ENCODE data around the gene RBM38. TPM values are rescaled to one million over a fixed set of nuclear protein-coding genes. Genes with fewer than 3 reads are reported as not detected.
A peak's percentile ranks its signal among the peaks of the same experiment; 100 is the strongest.

Gene RBM38
- total and polyA plus RNA-seq, 9 of the 15 experiments (the other 6 are each of a cell fraction or from before 2014, with no cell fraction given), result 0.28 to 82.4 (median 33.2) TPM

- TF ChIP-seq TRIM25 (IDR thresholded peaks at IDR 0.05; ENCODE audit: borderline replicate concordance) (no peak), IRF1 (CRISPR knock-in tag; IDR thresholded peaks at IDR 0.05; ENCODE audit: borderline replicate concordance) (no peak), SMAD4 (CRISPR knock-in tag; conservative IDR thresholded peaks at IDR 0.05) (peak; percentile 67), SMC3 (conservative IDR thresholded peaks at IDR 0.05; ENCODE audit: insufficient read depth, low read depth, low read length) (no peak), TGIF2 (CRISPR knock-in tag; IDR thresholded peaks at IDR 0.05) (no peak), MAFK (IDR thresholded peaks at IDR 0.05; ENCODE audit: low read length) (peak; percentile 49), ZBTB7A (IDR thresholded peaks at IDR 0.05; ENCODE audit: borderline replicate concordance, control insufficient read depth, low read depth, low read length) (peak; percentile 53; the same call in 1 of the 2 replicates), MIER1 (IDR thresholded peaks at IDR 0.05; ENCODE audit: low read depth) (0 out of 2 replicates have a peak, but pooled peaks have one; percentile 45), ZNF395 (CRISPR knock-in tag; IDR thresholded peaks at IDR 0.05) (no peak), NFE2 (IDR thresholded peaks at IDR 0.05; ENCODE audit: low read depth) (peak; percentile 93), MXD1 (CRISPR knock-in tag; IDR thresholded peaks at IDR 0.05; ENCODE audit: borderline replicate concordance, poor library complexity, severe bottlenecking) (peak; percentile 2), KDM1A (IDR thresholded peaks at IDR 0.05) (peak; percentile 97 to 99), SRSF3 (IDR thresholded peaks at IDR 0.05; ENCODE audit: insufficient read depth, low read length) (no peak), ZBTB11 (CRISPR knock-in tag; IDR thresholded peaks at IDR 0.05) (no peak; a peak in 1 of 6 replicates), MITF (IDR thresholded peaks at IDR 0.05) (no peak), ZC3H8 (IDR thresholded peaks at IDR 0.05) (no peak)
These were observed 23.8 kb downstream of the RBM38 start (continued) for GRCh38 chr20:57414867-57415592.
